GM12878 (cell line): ENCODE data around the gene OXA1L. TPM values are rescaled to one million over a fixed set of nuclear protein-coding genes. Genes with fewer than 3 reads are reported as not detected.

Experiments
- ATAC-seq: fragments of 200-7000 bp; cut with Tn5 transposase; 3 replicates; pipeline ENCODE4 v1.9.1; 2020; ENCODE audit warnings: mild to moderate bottlenecking, moderate library complexity
- BruUV-seq: library from RNA; stranded (reverse); fragments of 400-500 nt; replicated peaks from 2 replicates; lab custom pipeline; 2021; lab: Mats Ljungman, UMichigan
- CTCF ChIA-PET: fragments of 300-600 bp; sonication (Branson Sonifier 250); formaldehyde crosslinking; extraction: SDS; loops from one replicate; lab custom pipeline; 2021; ENCODE audit warnings: inconsistent platforms; lab: Yijun Ruan, JAX
- POLR2A ChIA-PET: fragments of 350-600 bp; formaldehyde crosslinking; extraction: SDS; loops from one replicate; lab custom pipeline; 2021; ENCODE audit warnings: inconsistent platforms; lab: Charles Lee
- RAD21 ChIA-PET: fragments of 300-600 bp; sonication (Branson Sonifier 250); formaldehyde crosslinking; loops from one replicate; lab custom pipeline; 2023; ENCODE audit warnings: antibody characterized with exemption; ENCODE audit not compliant: unreplicated experiment; lab: Charles Lee
- SMC1A ChIA-PET: fragments of 300-600 bp; sonication (Branson Sonifier 250); formaldehyde crosslinking; loops from one replicate; lab custom pipeline; 2023; ENCODE audit not compliant: unreplicated experiment, uncharacterized antibody; lab: Charles Lee
- DNase-seq: peaks from one replicate; pipeline ENCODE4 v3.0.0-alpha.2; 2011; ENCODE audit warnings: low read depth, low spot score
- FAIRE-seq: peaks from 3 replicates; lab custom pipeline; 2011; peaks lifted over from hg19 to GRCh38; lab: Jason Lieb, UNC
- H2AFZ ChIP-seq: 2 replicates; pipeline ENCODE4 v1.6.0; 2011; ENCODE audit warnings: low read depth, low read length, control low read depth; ENCODE audit not compliant: control insufficient read depth
- H3K27ac ChIP-seq: 2 replicates; pipeline ENCODE4 v1.5.1; 2011; ENCODE audit warnings: control low read depth; ENCODE audit not compliant: control insufficient read depth, insufficient read depth
- H3K27me3 ChIP-seq, 2 experiments: replicated peaks in 1 of 2; 2 replicates each; pipeline versions ENCODE4 v1.6.0 to v1.6.1; 2011; ENCODE audit warnings: low read length in 1 of 2; ENCODE audit not compliant: control insufficient read depth in 2 of 2, insufficient read depth in 2 of 2
- H3K36me3 ChIP-seq, 2 experiments: 2 replicates each; pipeline ENCODE4 v1.5.1; 2011; ENCODE audit warnings: low read length in 1 of 2; ENCODE audit not compliant: control insufficient read depth in 2 of 2, insufficient read depth in 2 of 2
- H3K4me1 ChIP-seq: 2 replicates; pipeline ENCODE4 v1.6.1; 2011; ENCODE audit warnings: mild to moderate bottlenecking, low read length, moderate library complexity, mixed read lengths; ENCODE audit not compliant: control insufficient read depth, insufficient read depth
- H3K4me2 ChIP-seq: 2 replicates; pipeline ENCODE4 v1.6.0; 2011; ENCODE audit warnings: control low read depth; ENCODE audit not compliant: control insufficient read depth, insufficient read depth
- H3K4me3 ChIP-seq: fragments of 200-600 bp; sonication (generic); 2 replicates; pipeline ENCODE4 v1.5.1; 2016
- H3K79me2 ChIP-seq: 2 replicates; pipeline ENCODE4 v1.6.0; 2011; ENCODE audit warnings: low read length; ENCODE audit not compliant: control insufficient read depth, insufficient read depth
- H3K9ac ChIP-seq: 2 replicates; pipeline ENCODE4 v1.8.0; 2011; ENCODE audit warnings: low read length, control low read depth, mixed read lengths; ENCODE audit not compliant: control insufficient read depth, insufficient read depth
- H3K9me3 ChIP-seq: replicated peaks from 3 replicates; pipeline ENCODE4 v1.5.1; 2011; ENCODE audit warnings: mild to moderate bottlenecking, low read length; ENCODE audit not compliant: control insufficient read depth, insufficient read depth
- H4K20me1 ChIP-seq: 2 replicates; pipeline ENCODE4 v1.6.0; 2011; ENCODE audit not compliant: control insufficient read depth, insufficient read depth
- BCL3 ChIP-seq: IDR thresholded peaks from 2 replicates; pipeline ENCODE4 v1.6.1; 2011; ENCODE audit warnings: borderline replicate concordance, low read depth, mild to moderate bottlenecking, moderate library complexity, low read length; ENCODE audit not compliant: insufficient read depth, poor library complexity, severe bottlenecking
- CHD1 ChIP-seq: IDR thresholded peaks from 2 replicates; pipeline ENCODE4 v1.6.1; 2012; ENCODE audit warnings: low read depth, low read length, improper control_type of control experiment
- CREM ChIP-seq: IDR thresholded peaks from 2 replicates; pipeline ENCODE4 v1.6.1; 2014; ENCODE audit warnings: antibody characterized with exemption, low read depth
- DPF2 ChIP-seq: fragments of 450-650 bp; IDR thresholded peaks from 2 replicates; pipeline ENCODE4 v1.6.1; 2017; ENCODE audit warnings: mild to moderate bottlenecking
- EGR1 ChIP-seq, 2 experiments: IDR thresholded peaks; 1 replicate in 1 of 2; 2 replicates in 1 of 2; pipeline ENCODE4 v1.6.1; 2011 to 2012; ENCODE audit warnings: low read depth in 2 of 2, low read length in 2 of 2, borderline replicate concordance in 1 of 2, mild to moderate bottlenecking in 1 of 2, moderate library complexity in 1 of 2
- GATAD2B ChIP-seq: fragments of 450-650 bp; conservative IDR thresholded peaks from 2 replicates; pipeline ENCODE4 v1.6.1; 2017; ENCODE audit warnings: low read depth, mild to moderate bottlenecking, moderate library complexity
- MLLT1 ChIP-seq: fragments of 450-650 bp; IDR thresholded peaks from 2 replicates; pipeline ENCODE4 v1.6.1; 2016; ENCODE audit warnings: mild to moderate bottlenecking
- MTA3 ChIP-seq: IDR thresholded peaks from 2 replicates; pipeline ENCODE4 v1.6.1; 2012; ENCODE audit warnings: low read length, inconsistent platforms, borderline replicate concordance
- POLR2A ChIP-seq: IDR thresholded peaks from 2 replicates; pipeline ENCODE4 v1.6.1; 2011; ENCODE audit warnings: low read depth, mild to moderate bottlenecking, low read length
- RB1 ChIP-seq: fragments of 450-650 bp; formaldehyde crosslinking; IDR thresholded peaks from 2 replicates; pipeline ENCODE4 v1.6.1; 2017; ENCODE audit warnings: mild to moderate bottlenecking, borderline replicate concordance
- RBBP5 ChIP-seq: fragments of 200-600 bp; sonication (generic); conservative IDR thresholded peaks from 2 replicates; pipeline ENCODE4 v1.6.1; 2016
- SIX5 ChIP-seq: IDR thresholded peaks from 2 replicates; pipeline ENCODE4 v1.6.1; 2011; ENCODE audit warnings: mild to moderate bottlenecking, low read depth, low read length, moderate library complexity; ENCODE audit not compliant: severe bottlenecking
- YY1 ChIP-seq: IDR thresholded peaks from 2 replicates; pipeline ENCODE4 v1.6.1; 2011; ENCODE audit warnings: low read depth, mild to moderate bottlenecking, low read length
- ZBTB33 ChIP-seq: fragments of 450-650 bp; IDR thresholded peaks from 2 replicates; pipeline ENCODE4 v1.6.1; 2017; ENCODE audit warnings: mild to moderate bottlenecking
- ZNF217 ChIP-seq: fragments of 450-650 bp; IDR thresholded peaks from 2 replicates; pipeline ENCODE4 v1.6.1; 2017; ENCODE audit warnings: antibody characterized with exemption, mild to moderate bottlenecking
- ZNF384 ChIP-seq: IDR thresholded peaks from 2 replicates; pipeline ENCODE4 v1.6.1; 2012; ENCODE audit warnings: low read depth, mild to moderate bottlenecking, low read length, improper control_type of control experiment, borderline replicate concordance
- ZNF622 ChIP-seq: fragments of 450-650 bp; IDR thresholded peaks from 2 replicates; pipeline ENCODE4 v1.6.1; 2017; ENCODE audit warnings: mild to moderate bottlenecking, inconsistent platforms
- WGBS: methylation state at CpG from one replicate; pipeline ENCODE4 v1.1.6; 2016; ENCODE audit warnings: low lambda C conversion rate; ENCODE audit not compliant: insufficient replicate concordance, insufficient coverage; ENCODE audit errors: missing lambda C conversion rate; 5-methylcytosine and 5-hydroxymethylcytosine counted together
- in situ Hi-C: fragments of 300-500 bp; cut with MboI; formaldehyde crosslinking; loops from 9 replicates; pipeline ENCODE4 v1.14.3; 2018; ENCODE audit warnings: mixed read lengths
- intact Hi-C: fragments of 100-400 bp; cut with micrococcal nuclease; formaldehyde crosslinking; loops from one replicate; pipeline ENCODE4 v1.14.2; 2022; ENCODE audit not compliant: unreplicated experiment
- polyA plus RNA-seq, 11 experiments: library from polyadenylated mRNA; depleted of rRNA in 4 of 11; unstranded in 6 of 11; stranded (reverse) in 5 of 11; fragments of >200 nt; fragmentation: Nextera tagmentation in 4 of 11; fragmentation: Illumina TruSeq in 1 of 11; extraction: Ambion mirVana in 4 of 11; extraction: Trizol in 1 of 11; gene quantifications; 1 replicate in 1 of 11; 2 replicates in 10 of 11; pipeline versions ENCODE4 v1.2.1 to v1.2.3, GENCODE V29; 2011 to 2016; ENCODE audit warnings: inconsistent platforms in 2 of 11, missing spikeins in 2 of 11, low read depth in 1 of 11
- total RNA-seq, 4 experiments: library from RNA; depleted of rRNA in 3 of 4; stranded (reverse); fragments of >200 nt in 3 of 4; fragmentation: Illumina TruSeq in 1 of 4; extraction: Trizol in 1 of 4; gene quantifications; 2 replicates each; pipeline versions ENCODE4 v1.2.1 to v1.2.3, GENCODE V29; 2013 to 2021
- TF ChIP-seq, protein P1 (sequence below), 3 experiments: IDR thresholded peaks in 2 of 3; conservative IDR thresholded peaks in 1 of 3; 2 replicates each; pipeline ENCODE4 v1.5.1; 2011; ENCODE audit warnings: low read depth in 3 of 3, low read length in 3 of 3, mild to moderate bottlenecking in 3 of 3, control low read depth in 2 of 3, moderate library complexity in 2 of 3, inconsistent platforms in 1 of 3, mixed read lengths in 1 of 3; ENCODE audit not compliant: control insufficient read depth in 2 of 3, insufficient read depth in 1 of 3; ENCODE audit errors: extremely low read depth in 1 of 3

OXA1L gene
- total and polyA plus RNA-seq, 10 of the 15 experiments (the other 5 are each of a cell fraction or from before 2014, with no cell fraction given), result 105 to 289 (median 146) TPM

GRCh38 chr14:22794551-22794951, 28.1 kb downstream of the OXA1L start:
- Histone ChIP-seq H2AFZ (peak overlapping the region; percentile 15; the same call in 1 of the 2 replicates), H4K20me1 (no peaks in the 10 kb centered on the region), H3K9ac (peak overlapping the region; percentile 32; the same call in 1 of the 2 replicates), H3K9me3 (no peaks in the 10 kb centered on the region; the same call in 2 of the 3 replicates), H3K27me3 (no peaks in the 10 kb centered on the region), H3K4me3 (peak overlapping the region; percentile 13; the same call in 1 of the 2 replicates), H3K4me1 (peaks cover 65% of the 10 kb centered on the region), H3K27ac (peak overlapping the region; percentile 75), H3K36me3 (peaks cover 0 to 2% of the 10 kb centered on the region in 2 experiments; a peak in 2 of 4 replicates), H3K4me2 (peak overlapping the region; percentile 78), H3K79me2 (peaks cover 32% of the 10 kb centered on the region)
- ChIA-PET RAD21 (interaction anchor here (1.3 to 9.8 kb wide), 5 partner anchors 14 to 225 kb away, joined by 4 to 219 read pairs (median 11); partner anchors contain the start of genes OXA1L and SLC7A7), CTCF (interaction anchor here (0.9 to 4.1 kb wide), 8 partner anchors 9 to 196 kb away, joined by 3 to 37 read pairs (median 6); partner anchors contain the start of genes ABHD4 and SLC7A7), SMC1A (interaction anchor here (0.8 to 20.3 kb wide), 6 partner anchors 15 to 58 kb away, joined by 3 to 395 read pairs (median 6); partner anchors contain the start of gene SLC7A7), POLR2A (interaction anchor here (0.5 to 11.3 kb wide), 7 partner anchors 14 to 273 kb away, joined by 3 to 245 read pairs (median 5); partner anchors contain the start of genes LRP10, OXA1L and SLC7A7)
- in situ Hi-C loops (no loop called here), intact Hi-C loops (loop anchor here (10.0 kb wide), 1 partner anchor 310 kb away; no protein-coding TSS in a partner anchor)
- DNase-seq, result peak; percentile 79
- ATAC-seq, result peak; percentile 81
- WGBS, result 0% methylated on average over 7 of the region's 7 CpGs
- peak; percentile 88 for FAIRE-seq
- BruUV-seq, result no TSS peak
- TF ChIP-seq GATAD2B (no peak), ZNF217 (no peak), SIX5 (no peak), EGR1 (IDR thresholded peaks at IDR 0.05; ENCODE audit: borderline replicate concordance in 1 of 2, low read depth in 2 of 2, low read length in 2 of 2) (no peak), RB1 (no peak), CHD1 (no peak), RBBP5 (no peak), DPF2 (no peak; the same call in 1 of the 2 replicates), BCL3 (no peak), ZNF622 (no peak), MLLT1 (peak; percentile 44; the same call in 1 of the 2 replicates), CREM (peak; percentile 69), ZNF384 (no peak), ZBTB33 (no peak), POLR2A (peak; percentile 59), YY1 (no peak), MTA3 (no peak)
- TF ChIP-seq, protein P1, sequence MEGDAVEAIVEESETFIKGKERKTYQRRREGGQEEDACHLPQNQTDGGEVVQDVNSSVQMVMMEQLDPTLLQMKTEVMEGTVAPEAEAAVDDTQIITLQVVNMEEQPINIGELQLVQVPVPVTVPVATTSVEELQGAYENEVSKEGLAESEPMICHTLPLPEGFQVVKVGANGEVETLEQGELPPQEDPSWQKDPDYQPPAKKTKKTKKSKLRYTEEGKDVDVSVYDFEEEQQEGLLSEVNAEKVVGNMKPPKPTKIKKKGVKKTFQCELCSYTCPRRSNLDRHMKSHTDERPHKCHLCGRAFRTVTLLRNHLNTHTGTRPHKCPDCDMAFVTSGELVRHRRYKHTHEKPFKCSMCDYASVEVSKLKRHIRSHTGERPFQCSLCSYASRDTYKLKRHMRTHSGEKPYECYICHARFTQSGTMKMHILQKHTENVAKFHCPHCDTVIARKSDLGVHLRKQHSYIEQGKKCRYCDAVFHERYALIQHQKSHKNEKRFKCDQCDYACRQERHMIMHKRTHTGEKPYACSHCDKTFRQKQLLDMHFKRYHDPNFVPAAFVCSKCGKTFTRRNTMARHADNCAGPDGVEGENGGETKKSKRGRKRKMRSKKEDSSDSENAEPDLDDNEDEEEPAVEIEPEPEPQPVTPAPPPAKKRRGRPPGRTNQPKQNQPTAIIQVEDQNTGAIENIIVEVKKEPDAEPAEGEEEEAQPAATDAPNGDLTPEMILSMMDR (IDR thresholded peaks at IDR 0.05 in 2 of 3, conservative IDR thresholded peaks at IDR 0.05 in 1 of 3; ENCODE audit: control insufficient read depth in 2 of 3, extremely low read depth in 1 of 3, insufficient read depth in 1 of 3, low read depth in 3 of 3, low read length in 3 of 3), result no peak
